HepG2 (cell line): ENCODE measurements around the gene GAL3ST2. TPM values are rescaled to one million over a fixed set of nuclear protein-coding genes. Genes with fewer than 3 reads are reported as not detected.

ENCODE experiments used
- JDP2 ChIP-seq: sonication (generic); formaldehyde crosslinking; IDR thresholded peaks from 2 replicates; pipeline ENCODE4 v1.8.1; 2022; ENCODE audit warnings: missing genetic modification reagents, borderline replicate concordance
- KAT2B ChIP-seq: fragments of 150-350 bp; IDR thresholded peaks from 2 replicates; pipeline ENCODE4 v1.6.1; 2014; ENCODE audit warnings: low read depth, low read length, borderline replicate concordance
- KLF12 ChIP-seq: sonication (generic); formaldehyde crosslinking; IDR thresholded peaks from 2 replicates; pipeline ENCODE4 v1.4.0; 2020; ENCODE audit warnings: missing genetic modification reagents, borderline replicate concordance
- ONECUT2 ChIP-seq: sonication (generic); formaldehyde crosslinking; IDR thresholded peaks from 2 replicates; pipeline ENCODE4 v1.4.0; 2020; ENCODE audit warnings: missing genetic modification reagents
- ZFX ChIP-seq: sonication (generic); formaldehyde crosslinking; IDR thresholded peaks from 2 replicates; pipeline ENCODE4 v1.4.0; 2020; ENCODE audit warnings: mild to moderate bottlenecking, low read depth, missing genetic modification reagents, moderate library complexity
- ZKSCAN8 ChIP-seq: IDR thresholded peaks from 2 replicates; pipeline ENCODE4 v1.6.1; 2016; ENCODE audit warnings: borderline replicate concordance, missing genetic modification reagents, missing compliant biosample characterization
- ZNF337 ChIP-seq: sonication (generic); formaldehyde crosslinking; IDR thresholded peaks from 2 replicates; pipeline ENCODE4 v1.5.1; 2020; ENCODE audit warnings: missing genetic modification reagents, low read depth, mild to moderate bottlenecking, borderline replicate concordance
- ZNF746 ChIP-seq: sonication (generic); formaldehyde crosslinking; IDR thresholded peaks from 2 replicates; pipeline ENCODE4 v1.8.0; 2022; ENCODE audit warnings: mild to moderate bottlenecking, missing genetic modification reagents
- polyA plus RNA-seq, 8 experiments: library from polyadenylated mRNA; depleted of rRNA in 3 of 8; stranded (reverse) in 7 of 8; unstranded in 1 of 8; fragments of >200 nt; fragmentation: Illumina TruSeq in 4 of 8; extraction: Trizol in 4 of 8; gene quantifications; 2 replicates each; pipeline versions ENCODE4 v1.2.1 to v1.2.3, GENCODE V29; 2011 to 2016; ENCODE audit warnings: low read depth in 4 of 8, missing spikeins in 1 of 8, mixed read lengths in 1 of 8; ENCODE audit not compliant: insufficient read depth in 1 of 8
- total RNA-seq, 5 experiments: library from RNA; depleted of rRNA; stranded (reverse); fragments of >200 nt; fragmentation: Illumina TruSeq; extraction: Trizol; gene quantifications; 2 replicates each; pipeline ENCODE4 v1.2.3, GENCODE V29; 2016; ENCODE audit warnings: low read depth in 1 of 5
- TF ChIP-seq, protein P1 (sequence below): sonication (generic); formaldehyde crosslinking; IDR thresholded peaks from 2 replicates; pipeline ENCODE4 v1.5.0; 2020; ENCODE audit warnings: missing genetic modification reagents
- TF ChIP-seq, protein P2 (sequence below): sonication (generic); formaldehyde crosslinking; IDR thresholded peaks from 2 replicates; pipeline ENCODE4 v1.8.0; 2022; ENCODE audit warnings: missing genetic modification reagents, mild to moderate bottlenecking, borderline replicate concordance
- TF ChIP-seq, protein P3 (sequence below): sonication (generic); formaldehyde crosslinking; IDR thresholded peaks from 2 replicates; pipeline ENCODE4 v1.5.0; 2020; ENCODE audit warnings: missing genetic modification reagents
- TF ChIP-seq, protein P4 (sequence below): sonication (generic); formaldehyde crosslinking; IDR thresholded peaks from 2 replicates; pipeline ENCODE4 v1.5.0; 2020; ENCODE audit warnings: missing genetic modification reagents, mild to moderate bottlenecking, borderline replicate concordance
- TF ChIP-seq, protein P5 (sequence below): sonication (generic); formaldehyde crosslinking; IDR thresholded peaks from 2 replicates; pipeline ENCODE4 v1.4.0; 2020; ENCODE audit warnings: missing genetic modification reagents
- TF ChIP-seq, protein P6 (sequence below): IDR thresholded peaks from 2 replicates; pipeline ENCODE4 v1.6.1; 2016; ENCODE audit warnings: low read depth, control low read depth

The GAL3ST2 gene
- total and polyA plus RNA-seq, 2 of the 13 experiments (the other 11 are each of a cell fraction or from before 2014, with no cell fraction given), result 0.17 to 0.20 TPM

DNA sequence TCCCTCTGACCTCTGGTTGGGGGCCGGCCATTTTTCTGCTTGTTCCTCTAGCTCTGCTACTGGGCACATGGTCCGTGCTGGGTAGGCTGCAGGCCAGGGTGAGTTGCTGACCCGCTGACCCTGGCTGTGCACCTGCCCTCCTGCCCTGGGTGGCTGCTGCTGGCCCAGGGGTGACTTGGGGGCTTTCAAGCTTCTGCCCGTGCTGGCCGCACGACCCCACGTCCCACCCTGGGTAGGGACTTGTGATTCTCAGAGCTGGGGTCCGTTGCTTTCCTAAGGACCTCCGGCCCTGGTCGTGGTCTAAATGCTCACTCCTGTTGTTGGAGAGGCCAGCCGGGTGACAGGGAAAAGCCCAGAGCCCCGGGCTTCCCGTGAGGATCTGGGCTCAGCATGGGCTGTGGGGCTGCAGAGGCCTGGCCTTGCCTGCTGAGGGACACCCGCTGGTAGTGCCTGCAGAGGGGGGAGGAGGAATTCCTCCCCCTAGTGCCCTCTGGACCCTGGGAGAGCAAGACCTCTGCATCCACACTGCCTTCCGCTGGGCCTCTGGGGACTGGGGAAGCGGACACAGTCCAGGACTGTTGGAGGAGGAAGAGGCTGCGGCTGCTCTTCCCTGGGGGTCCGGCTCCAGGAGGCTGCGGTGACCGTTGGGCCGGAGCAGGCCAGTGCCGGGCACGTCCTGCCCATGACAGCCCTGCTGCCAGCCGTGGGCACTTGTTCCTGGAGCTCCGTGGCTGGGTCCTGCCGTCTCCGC lies 6.3 kb upstream of the GAL3ST2 start (continued):
- TF ChIP-seq, protein P1, sequence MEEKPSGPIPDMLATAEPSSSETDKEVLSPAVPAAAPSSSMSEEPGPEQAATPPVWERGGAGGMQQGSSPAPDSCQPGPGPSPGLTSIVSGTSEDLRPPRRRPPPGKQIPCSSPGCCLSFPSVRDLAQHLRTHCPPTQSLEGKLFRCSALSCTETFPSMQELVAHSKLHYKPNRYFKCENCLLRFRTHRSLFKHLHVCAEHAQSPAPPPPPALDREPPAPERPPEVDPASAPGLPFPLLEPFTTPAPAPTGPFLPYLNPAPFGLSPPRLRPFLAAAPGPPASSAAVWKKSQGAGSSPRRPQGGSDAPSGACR (CRISPR knock-in tag), result peak; percentile 97
- TF ChIP-seq ZFX (CRISPR knock-in tag) (peak; percentile 98), KLF12 (CRISPR knock-in tag) (peak; percentile 79), KAT2B (no peak), ZNF337 (CRISPR knock-in tag) (peak; percentile 83), ONECUT2 (CRISPR knock-in tag) (no peak; the same call in 1 of the 2 replicates), JDP2 (CRISPR knock-in tag) (no peak; the same call in 1 of the 2 replicates), ZNF746 (CRISPR knock-in tag) (peak; percentile 97), ZKSCAN8 (CRISPR knock-in tag) (peak; percentile 80; the same call in 1 of the 2 replicates)
- TF ChIP-seq, protein P2, sequence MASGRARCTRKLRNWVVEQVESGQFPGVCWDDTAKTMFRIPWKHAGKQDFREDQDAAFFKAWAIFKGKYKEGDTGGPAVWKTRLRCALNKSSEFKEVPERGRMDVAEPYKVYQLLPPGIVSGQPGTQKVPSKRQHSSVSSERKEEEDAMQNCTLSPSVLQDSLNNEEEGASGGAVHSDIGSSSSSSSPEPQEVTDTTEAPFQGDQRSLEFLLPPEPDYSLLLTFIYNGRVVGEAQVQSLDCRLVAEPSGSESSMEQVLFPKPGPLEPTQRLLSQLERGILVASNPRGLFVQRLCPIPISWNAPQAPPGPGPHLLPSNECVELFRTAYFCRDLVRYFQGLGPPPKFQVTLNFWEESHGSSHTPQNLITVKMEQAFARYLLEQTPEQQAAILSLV, result peak; percentile 50; the same call in 1 of the 2 replicates
- TF ChIP-seq, protein P3, sequence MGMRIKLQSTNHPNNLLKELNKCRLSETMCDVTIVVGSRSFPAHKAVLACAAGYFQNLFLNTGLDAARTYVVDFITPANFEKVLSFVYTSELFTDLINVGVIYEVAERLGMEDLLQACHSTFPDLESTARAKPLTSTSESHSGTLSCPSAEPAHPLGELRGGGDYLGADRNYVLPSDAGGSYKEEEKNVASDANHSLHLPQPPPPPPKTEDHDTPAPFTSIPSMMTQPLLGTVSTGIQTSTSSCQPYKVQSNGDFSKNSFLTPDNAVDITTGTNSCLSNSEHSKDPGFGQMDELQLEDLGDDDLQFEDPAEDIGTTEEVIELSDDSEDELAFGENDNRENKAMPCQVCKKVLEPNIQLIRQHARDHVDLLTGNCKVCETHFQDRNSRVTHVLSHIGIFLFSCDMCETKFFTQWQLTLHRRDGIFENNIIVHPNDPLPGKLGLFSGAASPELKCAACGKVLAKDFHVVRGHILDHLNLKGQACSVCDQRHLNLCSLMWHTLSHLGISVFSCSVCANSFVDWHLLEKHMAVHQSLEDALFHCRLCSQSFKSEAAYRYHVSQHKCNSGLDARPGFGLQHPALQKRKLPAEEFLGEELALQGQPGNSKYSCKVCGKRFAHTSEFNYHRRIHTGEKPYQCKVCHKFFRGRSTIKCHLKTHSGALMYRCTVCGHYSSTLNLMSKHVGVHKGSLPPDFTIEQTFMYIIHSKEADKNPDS, result peak; percentile 94; the same call in 1 of the 2 replicates
- TF ChIP-seq, protein P4, sequence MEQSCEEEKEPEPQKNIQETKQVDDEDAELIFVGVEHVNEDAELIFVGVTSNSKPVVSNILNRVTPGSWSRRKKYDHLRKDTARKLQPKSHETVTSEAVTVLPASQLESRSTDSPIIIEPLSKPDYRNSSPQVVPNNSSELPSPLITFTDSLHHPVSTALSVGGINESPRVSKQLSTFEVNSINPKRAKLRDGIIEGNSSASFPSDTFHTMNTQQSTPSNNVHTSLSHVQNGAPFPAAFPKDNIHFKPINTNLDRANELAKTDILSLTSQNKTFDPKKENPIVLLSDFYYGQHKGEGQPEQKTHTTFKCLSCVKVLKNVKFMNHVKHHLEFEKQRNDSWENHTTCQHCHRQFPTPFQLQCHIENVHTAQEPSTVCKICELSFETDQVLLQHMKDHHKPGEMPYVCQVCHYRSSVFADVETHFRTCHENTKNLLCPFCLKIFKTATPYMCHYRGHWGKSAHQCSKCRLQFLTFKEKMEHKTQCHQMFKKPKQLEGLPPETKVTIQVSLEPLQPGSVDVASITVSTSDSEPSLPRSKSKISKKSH (CRISPR knock-in tag), result peak; percentile 71; the same call in 1 of the 2 replicates
- TF ChIP-seq, protein P5, sequence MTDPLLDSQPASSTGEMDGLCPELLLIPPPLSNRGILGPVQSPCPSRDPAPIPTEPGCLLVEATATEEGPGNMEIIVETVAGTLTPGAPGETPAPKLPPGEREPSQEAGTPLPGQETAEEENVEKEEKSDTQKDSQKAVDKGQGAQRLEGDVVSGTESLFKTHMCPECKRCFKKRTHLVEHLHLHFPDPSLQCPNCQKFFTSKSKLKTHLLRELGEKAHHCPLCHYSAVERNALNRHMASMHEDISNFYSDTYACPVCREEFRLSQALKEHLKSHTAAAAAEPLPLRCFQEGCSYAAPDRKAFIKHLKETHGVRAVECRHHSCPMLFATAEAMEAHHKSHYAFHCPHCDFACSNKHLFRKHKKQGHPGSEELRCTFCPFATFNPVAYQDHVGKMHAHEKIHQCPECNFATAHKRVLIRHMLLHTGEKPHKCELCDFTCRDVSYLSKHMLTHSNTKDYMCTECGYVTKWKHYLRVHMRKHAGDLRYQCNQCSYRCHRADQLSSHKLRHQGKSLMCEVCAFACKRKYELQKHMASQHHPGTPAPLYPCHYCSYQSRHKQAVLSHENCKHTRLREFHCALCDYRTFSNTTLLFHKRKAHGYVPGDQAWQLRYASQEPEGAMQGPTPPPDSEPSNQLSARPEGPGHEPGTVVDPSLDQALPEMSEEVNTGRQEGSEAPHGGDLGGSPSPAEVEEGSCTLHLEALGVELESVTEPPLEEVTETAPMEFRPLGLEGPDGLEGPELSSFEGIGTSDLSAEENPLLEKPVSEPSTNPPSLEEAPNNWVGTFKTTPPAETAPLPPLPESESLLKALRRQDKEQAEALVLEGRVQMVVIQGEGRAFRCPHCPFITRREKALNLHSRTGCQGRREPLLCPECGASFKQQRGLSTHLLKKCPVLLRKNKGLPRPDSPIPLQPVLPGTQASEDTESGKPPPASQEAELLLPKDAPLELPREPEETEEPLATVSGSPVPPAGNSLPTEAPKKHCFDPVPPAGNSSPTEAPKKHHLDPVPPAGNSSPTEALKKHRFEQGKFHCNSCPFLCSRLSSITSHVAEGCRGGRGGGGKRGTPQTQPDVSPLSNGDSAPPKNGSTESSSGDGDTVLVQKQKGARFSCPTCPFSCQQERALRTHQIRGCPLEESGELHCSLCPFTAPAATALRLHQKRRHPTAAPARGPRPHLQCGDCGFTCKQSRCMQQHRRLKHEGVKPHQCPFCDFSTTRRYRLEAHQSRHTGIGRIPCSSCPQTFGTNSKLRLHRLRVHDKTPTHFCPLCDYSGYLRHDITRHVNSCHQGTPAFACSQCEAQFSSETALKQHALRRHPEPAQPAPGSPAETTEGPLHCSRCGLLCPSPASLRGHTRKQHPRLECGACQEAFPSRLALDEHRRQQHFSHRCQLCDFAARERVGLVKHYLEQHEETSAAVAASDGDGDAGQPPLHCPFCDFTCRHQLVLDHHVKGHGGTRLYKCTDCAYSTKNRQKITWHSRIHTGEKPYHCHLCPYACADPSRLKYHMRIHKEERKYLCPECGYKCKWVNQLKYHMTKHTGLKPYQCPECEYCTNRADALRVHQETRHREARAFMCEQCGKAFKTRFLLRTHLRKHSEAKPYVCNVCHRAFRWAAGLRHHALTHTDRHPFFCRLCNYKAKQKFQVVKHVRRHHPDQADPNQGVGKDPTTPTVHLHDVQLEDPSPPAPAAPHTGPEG, result peak; percentile 62; the same call in 1 of the 2 replicates
- TF ChIP-seq, protein P6, sequence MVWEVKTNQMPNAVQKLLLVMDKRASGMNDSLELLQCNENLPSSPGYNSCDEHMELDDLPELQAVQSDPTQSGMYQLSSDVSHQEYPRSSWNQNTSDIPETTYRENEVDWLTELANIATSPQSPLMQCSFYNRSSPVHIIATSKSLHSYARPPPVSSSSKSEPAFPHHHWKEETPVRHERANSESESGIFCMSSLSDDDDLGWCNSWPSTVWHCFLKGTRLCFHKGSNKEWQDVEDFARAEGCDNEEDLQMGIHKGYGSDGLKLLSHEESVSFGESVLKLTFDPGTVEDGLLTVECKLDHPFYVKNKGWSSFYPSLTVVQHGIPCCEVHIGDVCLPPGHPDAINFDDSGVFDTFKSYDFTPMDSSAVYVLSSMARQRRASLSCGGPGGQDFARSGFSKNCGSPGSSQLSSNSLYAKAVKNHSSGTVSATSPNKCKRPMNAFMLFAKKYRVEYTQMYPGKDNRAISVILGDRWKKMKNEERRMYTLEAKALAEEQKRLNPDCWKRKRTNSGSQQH, result peak; percentile 97
